SK-N-SH (cell line): ENCODE data around the gene RANBP9. TPM values are rescaled to one million over a fixed set of nuclear protein-coding genes. Genes with fewer than 3 reads are reported as not detected.
A peak's percentile ranks its signal among the peaks of the same experiment; 100 is the strongest.

Source experiments
- CTCF ChIA-PET: fragments of 300-600, 350-600 bp; formaldehyde crosslinking; extraction: SDS; loops from one replicate; lab custom pipeline; 2021; lab: Yijun Ruan, JAX
- POLR2A ChIA-PET: fragments of 350-600 bp; sonication (Branson Sonifier 250); formaldehyde crosslinking; extraction: SDS; loops from one replicate; lab custom pipeline; 2020; ENCODE audit warnings: antibody characterized with exemption, inconsistent platforms; lab: Yijun Ruan, JAX
- DNase-seq: peaks from one replicate; pipeline ENCODE4 v3.0.0; 2012
- H2AFZ ChIP-seq: fragments of 200-600 bp; sonication (generic); 2 replicates; pipeline ENCODE4 v1.8.1; 2016; ENCODE audit warnings: antibody characterized with exemption, mild to moderate bottlenecking, low read depth
- H3F3A ChIP-seq: fragments of 200-600 bp; sonication (generic); replicated peaks from 2 replicates; pipeline ENCODE3; 2016; ENCODE audit warnings: antibody characterized with exemption, mild to moderate bottlenecking; ENCODE audit not compliant: insufficient read depth
- H3K27ac ChIP-seq, 2 experiments: fragments of 200-500 bp in 1 of 2; fragments of 200-600 bp in 1 of 2; sonication (Bioruptor generic) in 1 of 2; sonication (generic), shearing (Covaris generic) in 1 of 2; 2 replicates each; pipeline versions ENCODE4 v1.5.1 to v1.6.1; 2014 to 2016; ENCODE audit warnings: low read depth in 2 of 2, inconsistent platforms in 1 of 2, low read length in 1 of 2, mild to moderate bottlenecking in 1 of 2, mixed read lengths in 1 of 2
- H3K27me3 ChIP-seq: fragments of 200-600 bp; sonication (generic), shearing (Covaris generic); 2 replicates; pipeline ENCODE4 v1.6.1; 2016; ENCODE audit warnings: mixed run types; ENCODE audit not compliant: insufficient read depth
- H3K36me3 ChIP-seq, 2 experiments: fragments of 200-500 bp in 1 of 2; fragments of 200-600 bp in 1 of 2; sonication (Bioruptor generic) in 1 of 2; sonication (generic) in 1 of 2; replicated peaks in 1 of 2; 2 replicates each; pipeline versions ENCODE3 to v1.5.1; 2014 to 2016; ENCODE audit warnings: low read length in 1 of 2, mild to moderate bottlenecking in 1 of 2; ENCODE audit not compliant: insufficient read depth in 2 of 2, control insufficient read depth in 1 of 2
- H3K4me1 ChIP-seq, 2 experiments: fragments of 200-500 bp in 1 of 2; fragments of 200-600 bp in 1 of 2; sonication (Bioruptor generic) in 1 of 2; sonication (generic), shearing (Covaris generic) in 1 of 2; 2 replicates each; pipeline versions ENCODE4 v1.5.1 to v1.6.1; 2014 to 2016; ENCODE audit warnings: low read depth in 1 of 2, low read length in 1 of 2, mixed run types in 1 of 2; ENCODE audit not compliant: insufficient read depth in 2 of 2, control insufficient read depth in 1 of 2
- H3K4me2 ChIP-seq: fragments of 200-600 bp; sonication (generic), shearing (Covaris generic); 2 replicates; pipeline ENCODE4 v1.6.1; 2017; ENCODE audit warnings: mixed run types
- H3K4me3 ChIP-seq, 2 experiments: fragments of 200-500 bp in 1 of 2; fragments of 200-600 bp in 1 of 2; sonication (Bioruptor generic) in 1 of 2; sonication (generic), shearing (Covaris generic) in 1 of 2; 2 replicates each; pipeline versions ENCODE4 v1.5.1 to v1.8.1; 2014 to 2016; ENCODE audit warnings: low read depth in 2 of 2, inconsistent platforms in 1 of 2, low read length in 1 of 2, mild to moderate bottlenecking in 1 of 2, mixed read lengths in 1 of 2, moderate library complexity in 1 of 2
- H3K79me2 ChIP-seq: fragments of 200-600 bp; sonication (generic); 2 replicates; pipeline ENCODE4 v1.8.1; 2017; ENCODE audit warnings: mild to moderate bottlenecking; ENCODE audit not compliant: insufficient read depth
- H3K9ac ChIP-seq: fragments of 200-600 bp; sonication (generic); 2 replicates; pipeline ENCODE4 v1.6.1; 2017; ENCODE audit warnings: mixed run types
- H3K9me2 ChIP-seq: fragments of 200-600 bp; sonication (generic); 2 replicates; pipeline ENCODE4 v1.6.1; 2017; ENCODE audit warnings: mixed run types
- H3K9me3 ChIP-seq: fragments of 200-600 bp; sonication (generic); 2 replicates; pipeline ENCODE4 v1.6.1; 2017; ENCODE audit warnings: mixed run types, mild to moderate bottlenecking, moderate library complexity
- H4K20me1 ChIP-seq: fragments of 200-600 bp; sonication (generic); 2 replicates; pipeline ENCODE4 v1.6.1; 2017; ENCODE audit warnings: mild to moderate bottlenecking, mixed run types; ENCODE audit not compliant: insufficient read depth
- EP300 ChIP-seq, 2 experiments: IDR thresholded peaks; 2 replicates each; pipeline versions ENCODE4 v1.4.0 to v1.6.1; 2012; ENCODE audit warnings: borderline replicate concordance in 1 of 2, low read depth in 1 of 2, low read length in 1 of 2
- FOXJ3 ChIP-seq: sonication (generic); formaldehyde crosslinking; IDR thresholded peaks from 2 replicates; pipeline ENCODE4 v1.5.1; 2020; ENCODE audit warnings: mild to moderate bottlenecking, missing genetic modification reagents
- GATA2 ChIP-seq: sonication (generic); formaldehyde crosslinking; IDR thresholded peaks from 2 replicates; pipeline ENCODE4 v1.5.0; 2020; ENCODE audit warnings: mild to moderate bottlenecking, missing genetic modification reagents
- MEF2A ChIP-seq: IDR thresholded peaks from 2 replicates; pipeline ENCODE4 v1.4.0; 2012; ENCODE audit warnings: low read depth, borderline replicate concordance
- NFIC ChIP-seq: IDR thresholded peaks from 2 replicates; pipeline ENCODE4 v1.4.0; 2012; ENCODE audit warnings: borderline replicate concordance
- POLR2AphosphoS5 ChIP-seq: IDR thresholded peaks from 2 replicates; pipeline ENCODE4 v1.6.1; 2012; ENCODE audit warnings: low read depth, low read length
- RAD21 ChIP-seq: IDR thresholded peaks from 2 replicates; pipeline ENCODE4 v1.6.1; 2012; ENCODE audit warnings: mild to moderate bottlenecking, low read length
- RCOR1 ChIP-seq: fragments of 150-350 bp; IDR thresholded peaks from 2 replicates; pipeline ENCODE4 v1.6.1; 2017; ENCODE audit warnings: antibody characterized with exemption, low read length
- RFX5 ChIP-seq: IDR thresholded peaks from 2 replicates; pipeline ENCODE4 v1.6.1; 2012; ENCODE audit warnings: mild to moderate bottlenecking, improper control_type of control experiment, low read length
- RXRA ChIP-seq: IDR thresholded peaks from 2 replicates; pipeline ENCODE4 v1.4.0; 2012; ENCODE audit warnings: low read depth, mild to moderate bottlenecking, borderline replicate concordance
- TAF1 ChIP-seq: IDR thresholded peaks from 2 replicates; pipeline ENCODE4 v1.6.1; 2012; ENCODE audit warnings: low read depth, mild to moderate bottlenecking, low read length, moderate library complexity, borderline replicate concordance
- TEAD4 ChIP-seq: IDR thresholded peaks from 2 replicates; pipeline ENCODE4 v1.4.0; 2012; ENCODE audit warnings: mild to moderate bottlenecking, borderline replicate concordance; ENCODE audit not compliant: insufficient read depth
- YY1 ChIP-seq: IDR thresholded peaks from 2 replicates; pipeline ENCODE4 v1.4.0; 2012; ENCODE audit warnings: low read depth, mild to moderate bottlenecking
- whole genome bisulfite sequencing: methylation state at CpG from one replicate; pipeline ENCODE4 v1.1.6; 2017; ENCODE audit warnings: low lambda C conversion rate; 5-methylcytosine and 5-hydroxymethylcytosine counted together
- polyA plus RNA-seq, 3 experiments: library from polyadenylated mRNA; depleted of rRNA; stranded (reverse); fragments of >200 nt; gene quantifications; 2 replicates each; pipeline ENCODE4 v1.2.3, GENCODE V29; 2012
- TF ChIP-seq, protein P1 (sequence below): fragments of 200-600 bp; sonication (generic); IDR thresholded peaks from 2 replicates; pipeline ENCODE4 v1.6.1; 2017; ENCODE audit warnings: antibody characterized with exemption, mild to moderate bottlenecking, moderate library complexity
- TF ChIP-seq, protein P2 (sequence below): IDR thresholded peaks from 2 replicates; pipeline ENCODE4 v1.4.0; 2012; ENCODE audit warnings: low read depth, borderline replicate concordance
- TF ChIP-seq, protein P3 (sequence below): IDR thresholded peaks from 2 replicates; pipeline ENCODE4; 2012

The RANBP9 gene
- polyA plus RNA-seq, 1 of the 3 experiments (the other 2 are of a cell fraction) = 20.4 TPM

DNA sequence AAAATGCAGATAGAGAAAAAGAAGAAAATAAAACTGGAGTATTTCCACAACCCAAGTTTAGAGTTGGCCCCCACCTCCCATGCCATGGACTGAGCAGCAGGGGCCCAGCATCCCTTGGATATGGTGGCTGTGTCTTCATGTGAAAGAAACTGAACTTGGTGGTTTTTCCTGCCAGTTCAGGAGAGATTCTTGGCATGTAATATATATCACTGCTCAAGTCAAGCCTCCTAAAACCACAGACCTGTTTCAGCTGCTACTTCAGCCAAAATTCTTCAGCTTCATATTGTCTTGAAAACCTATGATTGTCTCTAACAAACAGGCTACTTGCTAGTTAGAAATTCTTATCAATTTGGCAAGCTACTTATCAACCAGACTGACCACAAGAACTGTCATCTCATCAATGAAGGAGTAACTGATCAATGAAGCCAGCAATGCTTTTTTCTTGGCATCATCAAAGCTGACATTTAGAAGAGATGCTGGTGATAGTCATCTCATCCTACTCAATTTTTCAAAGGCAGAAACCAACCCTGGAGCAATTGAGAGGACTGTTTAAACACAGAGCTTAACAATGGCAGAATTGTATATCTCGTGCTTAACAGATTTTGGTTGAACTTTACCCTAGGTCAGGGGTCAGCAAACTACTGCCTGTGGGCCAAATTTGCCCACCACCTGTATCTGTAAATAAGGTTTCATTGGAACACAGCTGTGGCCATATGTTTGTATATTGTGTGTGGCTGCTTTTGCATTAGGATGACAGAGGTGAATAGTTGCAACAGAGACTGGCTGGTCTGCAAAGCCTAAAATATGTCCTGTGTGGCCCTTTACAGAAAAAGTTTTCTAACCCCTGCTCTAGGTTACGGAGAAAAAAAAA is 106.9 kb downstream of the RANBP9 start:
- Histone ChIP-seq H3K9me3 (no peaks in the 10 kb centered on the region), H3K36me3 (peaks cover 10 to 29% of the 10 kb centered on the region in 2 experiments), H3K79me2 (no peaks in the 10 kb centered on the region), H3K9ac (no peak overlapping the region), H3K9me2 (no peaks in the 10 kb centered on the region), H3K4me3 (no peak overlapping the region), H3K4me2 (no peak overlapping the region), H3F3A (no peaks in the 10 kb centered on the region), H3K27me3 (no peaks in the 10 kb centered on the region), H4K20me1 (no peaks in the 10 kb centered on the region), H3K27ac (0 out of 4 replicates have a peak overlapping the region, but pooled peaks of 1 of the 2 experiments have one; percentile 14), H3K4me1 (peaks cover 0 to 3% of the 10 kb centered on the region in 2 experiments; a peak in 1 of 4 replicates)
- POLR2A ChIA-PET = interaction anchor here (0.6 to 1.0 kb wide), 2 partner anchors 10 to 11 kb away, joined by 3 to 5 read pairs; partner anchors contain the start of gene NOL7
- 73% methylated on average over 2 of the region's 2 CpGs for WGBS
- TF ChIP-seq YY1 (no peak), EP300 (IDR thresholded peaks at IDR 0.05; ENCODE audit: borderline replicate concordance in 1 of 2, low read depth in 1 of 2, low read length in 1 of 2) (no peak), POLR2AphosphoS5 (no peak), TAF1 (no peak), GATA2 (CRISPR knock-in tag) (no peak), NFIC (no peak), RCOR1 (no peak), RXRA (no peak), RFX5 (no peak), FOXJ3 (no peak), TEAD4 (no peak), RAD21 (no peak), MEF2A (no peak)
- TF ChIP-seq, protein P1, sequence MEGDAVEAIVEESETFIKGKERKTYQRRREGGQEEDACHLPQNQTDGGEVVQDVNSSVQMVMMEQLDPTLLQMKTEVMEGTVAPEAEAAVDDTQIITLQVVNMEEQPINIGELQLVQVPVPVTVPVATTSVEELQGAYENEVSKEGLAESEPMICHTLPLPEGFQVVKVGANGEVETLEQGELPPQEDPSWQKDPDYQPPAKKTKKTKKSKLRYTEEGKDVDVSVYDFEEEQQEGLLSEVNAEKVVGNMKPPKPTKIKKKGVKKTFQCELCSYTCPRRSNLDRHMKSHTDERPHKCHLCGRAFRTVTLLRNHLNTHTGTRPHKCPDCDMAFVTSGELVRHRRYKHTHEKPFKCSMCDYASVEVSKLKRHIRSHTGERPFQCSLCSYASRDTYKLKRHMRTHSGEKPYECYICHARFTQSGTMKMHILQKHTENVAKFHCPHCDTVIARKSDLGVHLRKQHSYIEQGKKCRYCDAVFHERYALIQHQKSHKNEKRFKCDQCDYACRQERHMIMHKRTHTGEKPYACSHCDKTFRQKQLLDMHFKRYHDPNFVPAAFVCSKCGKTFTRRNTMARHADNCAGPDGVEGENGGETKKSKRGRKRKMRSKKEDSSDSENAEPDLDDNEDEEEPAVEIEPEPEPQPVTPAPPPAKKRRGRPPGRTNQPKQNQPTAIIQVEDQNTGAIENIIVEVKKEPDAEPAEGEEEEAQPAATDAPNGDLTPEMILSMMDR = no peak
- TF ChIP-seq, protein P2, sequence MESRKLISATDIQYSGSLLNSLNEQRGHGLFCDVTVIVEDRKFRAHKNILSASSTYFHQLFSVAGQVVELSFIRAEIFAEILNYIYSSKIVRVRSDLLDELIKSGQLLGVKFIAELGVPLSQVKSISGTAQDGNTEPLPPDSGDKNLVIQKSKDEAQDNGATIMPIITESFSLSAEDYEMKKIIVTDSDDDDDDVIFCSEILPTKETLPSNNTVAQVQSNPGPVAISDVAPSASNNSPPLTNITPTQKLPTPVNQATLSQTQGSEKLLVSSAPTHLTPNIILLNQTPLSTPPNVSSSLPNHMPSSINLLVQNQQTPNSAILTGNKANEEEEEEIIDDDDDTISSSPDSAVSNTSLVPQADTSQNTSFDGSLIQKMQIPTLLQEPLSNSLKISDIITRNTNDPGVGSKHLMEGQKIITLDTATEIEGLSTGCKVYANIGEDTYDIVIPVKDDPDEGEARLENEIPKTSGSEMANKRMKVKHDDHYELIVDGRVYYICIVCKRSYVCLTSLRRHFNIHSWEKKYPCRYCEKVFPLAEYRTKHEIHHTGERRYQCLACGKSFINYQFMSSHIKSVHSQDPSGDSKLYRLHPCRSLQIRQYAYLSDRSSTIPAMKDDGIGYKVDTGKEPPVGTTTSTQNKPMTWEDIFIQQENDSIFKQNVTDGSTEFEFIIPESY = no peak
- TF ChIP-seq, protein P3, sequence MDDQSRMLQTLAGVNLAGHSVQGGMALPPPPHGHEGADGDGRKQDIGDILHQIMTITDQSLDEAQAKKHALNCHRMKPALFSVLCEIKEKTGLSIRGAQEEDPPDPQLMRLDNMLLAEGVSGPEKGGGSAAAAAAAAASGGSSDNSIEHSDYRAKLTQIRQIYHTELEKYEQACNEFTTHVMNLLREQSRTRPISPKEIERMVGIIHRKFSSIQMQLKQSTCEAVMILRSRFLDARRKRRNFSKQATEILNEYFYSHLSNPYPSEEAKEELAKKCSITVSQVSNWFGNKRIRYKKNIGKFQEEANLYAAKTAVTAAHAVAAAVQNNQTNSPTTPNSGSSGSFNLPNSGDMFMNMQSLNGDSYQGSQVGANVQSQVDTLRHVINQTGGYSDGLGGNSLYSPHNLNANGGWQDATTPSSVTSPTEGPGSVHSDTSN = no peak
- TF ChIP-seq, all 33 proteins: peak for 0
- no peak for DNase-seq
- CTCF ChIA-PET = interaction anchor here (0.6 to 2.6 kb wide), 3 partner anchors 10 to 33 kb away, joined by 3 to 16 read pairs (median 10); partner anchors contain the start of genes NOL7 and SIRT5
- H2AFZ ChIP-seq = no peak overlapping the region
